ENCODE measurements around the gene PGS1. TPM values are rescaled to one million over a fixed set of nuclear protein-coding genes. Genes with fewer than 3 reads are reported as not detected.
"Not testable (repeated sequence)": the region's sequence is repeated elsewhere in the genome, so short reads cannot be mapped to it uniquely, and the experiment has no call there.

Gene PGS1
- total RNA-seq, 4 donors from 2014 or later = 30.7 to 45.9 (median 35.6) TPM

DNA sequence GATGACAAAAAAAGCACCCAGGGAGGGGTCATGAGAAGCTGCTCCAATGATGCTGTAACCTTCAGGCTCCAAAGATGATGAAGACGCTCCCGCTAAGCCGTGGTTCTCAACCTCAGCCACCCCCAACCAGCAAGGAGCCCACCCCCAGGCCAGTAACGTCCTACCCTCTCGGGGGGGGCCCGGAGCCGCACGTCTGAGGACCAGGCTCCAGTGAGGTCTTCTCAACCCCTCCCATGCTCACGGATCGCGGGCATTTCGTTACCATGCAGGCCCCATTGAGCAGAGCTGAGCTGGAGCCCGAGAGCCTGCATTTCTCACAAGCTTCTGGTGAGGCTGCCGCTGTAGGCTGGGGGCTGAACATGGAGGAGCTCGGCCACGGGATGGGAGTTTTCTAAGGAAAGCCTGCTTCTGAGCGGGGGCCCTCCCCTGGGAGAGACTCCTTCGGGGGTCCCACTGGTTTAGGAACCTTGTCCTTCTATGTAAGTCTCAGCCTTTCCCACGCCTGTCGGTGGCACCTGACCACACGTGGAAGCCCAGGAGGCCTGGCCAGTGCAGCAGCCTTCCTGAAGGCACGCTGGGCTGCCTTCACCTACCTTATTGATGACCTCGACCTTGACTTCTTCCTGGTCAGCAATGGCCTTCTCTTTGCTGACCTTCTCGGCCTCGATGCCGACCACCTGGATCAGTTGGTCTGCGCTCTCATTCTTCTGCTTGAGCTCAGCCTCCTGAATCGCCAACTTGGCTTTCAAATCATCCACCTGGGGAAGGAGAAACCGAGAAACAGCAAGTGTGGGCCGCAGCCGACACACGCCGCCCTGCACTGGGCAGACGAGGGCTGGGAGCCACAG, 82.7 kb downstream of the PGS1 start:
- 90% methylated on average over 33 of the region's 34 CpGs for WGBS

DNA sequence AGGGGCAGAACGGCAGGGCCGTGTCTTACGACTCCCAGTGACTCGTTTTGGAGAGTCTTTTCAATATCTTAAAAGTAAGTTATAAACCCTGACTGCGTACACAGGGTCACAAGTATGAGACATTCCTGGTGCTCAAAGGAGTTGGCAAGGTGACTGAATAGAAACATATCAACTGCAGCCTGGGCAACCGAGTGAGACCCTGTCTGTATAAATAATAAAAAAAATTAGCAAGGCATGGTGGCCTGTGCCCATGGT, 83.3 kb downstream of the PGS1 start:
- DNase-seq (ENCODE audit: extremely low spot score) = no peak
- intact Hi-C loops (cut with DNase I) = no loop called here

More for the DNA sequence above, 82.7 kb downstream of the PGS1 start:
- Histone ChIP-seq H3K4me3 (no peak overlapping the region), H3K27me3 (no peaks in the 10 kb centered on the region), H3K36me3 (no peaks in the 10 kb centered on the region), H3K9me3 (no peaks in the 10 kb centered on the region), H3K4me1 (no peaks in the 10 kb centered on the region), H3K27ac (replicated peaks in 1 of 4) (no peak overlapping the region)
- TF ChIP-seq POLR2A (IDR thresholded peaks at IDR 0.05; ENCODE audit: low read depth) (no peak), POLR2AphosphoS5 (IDR thresholded peaks at IDR 0.05) (no peak), EP300 (IDR thresholded peaks at IDR 0.05) (no peak)
- TF ChIP-seq, protein P1, sequence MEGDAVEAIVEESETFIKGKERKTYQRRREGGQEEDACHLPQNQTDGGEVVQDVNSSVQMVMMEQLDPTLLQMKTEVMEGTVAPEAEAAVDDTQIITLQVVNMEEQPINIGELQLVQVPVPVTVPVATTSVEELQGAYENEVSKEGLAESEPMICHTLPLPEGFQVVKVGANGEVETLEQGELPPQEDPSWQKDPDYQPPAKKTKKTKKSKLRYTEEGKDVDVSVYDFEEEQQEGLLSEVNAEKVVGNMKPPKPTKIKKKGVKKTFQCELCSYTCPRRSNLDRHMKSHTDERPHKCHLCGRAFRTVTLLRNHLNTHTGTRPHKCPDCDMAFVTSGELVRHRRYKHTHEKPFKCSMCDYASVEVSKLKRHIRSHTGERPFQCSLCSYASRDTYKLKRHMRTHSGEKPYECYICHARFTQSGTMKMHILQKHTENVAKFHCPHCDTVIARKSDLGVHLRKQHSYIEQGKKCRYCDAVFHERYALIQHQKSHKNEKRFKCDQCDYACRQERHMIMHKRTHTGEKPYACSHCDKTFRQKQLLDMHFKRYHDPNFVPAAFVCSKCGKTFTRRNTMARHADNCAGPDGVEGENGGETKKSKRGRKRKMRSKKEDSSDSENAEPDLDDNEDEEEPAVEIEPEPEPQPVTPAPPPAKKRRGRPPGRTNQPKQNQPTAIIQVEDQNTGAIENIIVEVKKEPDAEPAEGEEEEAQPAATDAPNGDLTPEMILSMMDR (IDR thresholded peaks at IDR 0.05) = no peak
- no peak for DNase-seq (ENCODE audit: extremely low spot score)
- intact Hi-C loops (cut with DNase I) = no loop called here

DNA sequence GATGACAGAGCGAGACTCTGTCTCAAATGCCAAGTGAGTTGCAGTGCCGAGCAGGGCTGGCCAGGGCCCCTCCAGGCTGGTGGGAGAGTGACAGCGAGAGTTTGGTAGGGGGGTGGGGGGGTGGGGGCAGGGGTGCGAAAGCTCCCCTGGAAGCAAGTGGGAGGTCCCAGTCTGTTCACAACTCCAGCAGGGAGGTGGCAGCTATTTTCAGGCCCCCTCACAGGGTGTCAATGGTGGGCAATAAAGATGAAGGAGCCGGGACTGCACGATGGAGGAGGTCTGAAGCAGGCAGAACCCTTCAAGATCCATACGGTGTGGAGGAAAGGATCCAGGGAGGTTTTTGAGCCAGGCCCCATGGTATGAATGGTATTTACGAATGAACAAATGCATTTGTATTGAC, 83.7 kb downstream of the PGS1 start:
- Histone ChIP-seq H3K36me3 (no peaks in the 10 kb centered on the region), H3K4me1 (no peaks in the 10 kb centered on the region), H3K27ac (replicated peaks in 1 of 4) (no peak overlapping the region), H3K27me3 (no peaks in the 10 kb centered on the region), H3K4me3 (no peak overlapping the region), H3K9me3 (no peaks in the 10 kb centered on the region)
- intact Hi-C loops (cut with DNase I) = no loop called here
- WGBS = 72% methylated on average over 7 of the region's 8 CpGs
- no peak for DNase-seq (ENCODE audit: extremely low spot score)
- no peak for TF ChIP-seq POLR2AphosphoS5 (IDR thresholded peaks at IDR 0.05)
- TF ChIP-seq, protein P1 (IDR thresholded peaks at IDR 0.05) = no peak
- no peak for TF ChIP-seq EP300 (IDR thresholded peaks at IDR 0.05)
- TF ChIP-seq POLR2A (IDR thresholded peaks at IDR 0.05; ENCODE audit: low read depth) = no peak

More for the DNA sequence above, 83.3 kb downstream of the PGS1 start:
- 79% methylated on average over 6 of the region's 6 CpGs for WGBS
- no peaks in the 10 kb centered on the region for H3K9me3 ChIP-seq
- H3K4me1 ChIP-seq = no peaks in the 10 kb centered on the region
- no peak for TF ChIP-seq EP300 (IDR thresholded peaks at IDR 0.05)
- no peak for TF ChIP-seq POLR2A (IDR thresholded peaks at IDR 0.05; ENCODE audit: low read depth)
- no peak for TF ChIP-seq POLR2AphosphoS5 (IDR thresholded peaks at IDR 0.05)
- TF ChIP-seq, protein P1 (IDR thresholded peaks at IDR 0.05) = no peak
- no peaks in the 10 kb centered on the region for H3K27me3 ChIP-seq
- no peak overlapping the region for H3K27ac ChIP-seq (replicated peaks in 1 of 4)
- no peaks in the 10 kb centered on the region for H3K36me3 ChIP-seq
- no peak overlapping the region for H3K4me3 ChIP-seq

DNA sequence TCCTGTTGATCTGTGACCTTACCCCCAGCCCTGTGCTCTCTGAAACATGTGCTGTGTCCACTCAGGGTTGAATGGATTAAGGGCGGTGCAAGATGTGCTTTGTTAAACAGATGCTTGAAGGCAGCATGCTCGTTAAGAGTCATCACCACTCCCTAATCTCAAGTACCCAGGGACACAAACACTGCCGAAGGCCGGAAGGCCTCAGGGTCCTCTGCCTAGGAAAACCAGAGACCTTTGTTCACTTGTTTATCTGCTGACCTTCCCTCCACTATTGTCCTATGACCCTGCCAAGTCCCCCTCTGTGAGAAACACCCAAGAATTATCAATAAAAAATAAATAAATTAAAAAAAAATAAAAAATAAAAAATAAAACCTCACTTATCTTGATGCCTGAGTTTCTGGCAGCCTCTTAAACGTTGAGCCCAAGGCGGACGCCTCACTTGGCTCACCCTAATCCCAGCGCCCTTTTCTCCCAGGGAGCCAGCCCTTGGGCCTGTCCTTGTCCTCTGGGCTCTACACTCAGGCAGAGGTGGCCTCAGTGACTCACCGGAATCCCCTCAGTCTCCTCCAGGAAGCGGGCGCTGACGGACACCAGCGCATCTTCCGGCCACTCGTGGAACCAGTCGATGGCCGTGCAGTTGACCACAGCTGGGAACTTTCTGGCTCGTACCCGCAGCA, 87.8 kb downstream of the PGS1 start:
- WGBS = 91% methylated on average over 10 of the region's 19 CpGs
- H3K4me3 ChIP-seq; H3K36me3 ChIP-seq; H3K27me3 ChIP-seq; H3K27ac ChIP-seq (replicated peaks in 1 of 4); H3K9me3 ChIP-seq; H3K4me1 ChIP-seq; intact Hi-C loops (cut with DNase I); DNase-seq (ENCODE audit: extremely low spot score): not testable (repeated sequence)

DNA sequence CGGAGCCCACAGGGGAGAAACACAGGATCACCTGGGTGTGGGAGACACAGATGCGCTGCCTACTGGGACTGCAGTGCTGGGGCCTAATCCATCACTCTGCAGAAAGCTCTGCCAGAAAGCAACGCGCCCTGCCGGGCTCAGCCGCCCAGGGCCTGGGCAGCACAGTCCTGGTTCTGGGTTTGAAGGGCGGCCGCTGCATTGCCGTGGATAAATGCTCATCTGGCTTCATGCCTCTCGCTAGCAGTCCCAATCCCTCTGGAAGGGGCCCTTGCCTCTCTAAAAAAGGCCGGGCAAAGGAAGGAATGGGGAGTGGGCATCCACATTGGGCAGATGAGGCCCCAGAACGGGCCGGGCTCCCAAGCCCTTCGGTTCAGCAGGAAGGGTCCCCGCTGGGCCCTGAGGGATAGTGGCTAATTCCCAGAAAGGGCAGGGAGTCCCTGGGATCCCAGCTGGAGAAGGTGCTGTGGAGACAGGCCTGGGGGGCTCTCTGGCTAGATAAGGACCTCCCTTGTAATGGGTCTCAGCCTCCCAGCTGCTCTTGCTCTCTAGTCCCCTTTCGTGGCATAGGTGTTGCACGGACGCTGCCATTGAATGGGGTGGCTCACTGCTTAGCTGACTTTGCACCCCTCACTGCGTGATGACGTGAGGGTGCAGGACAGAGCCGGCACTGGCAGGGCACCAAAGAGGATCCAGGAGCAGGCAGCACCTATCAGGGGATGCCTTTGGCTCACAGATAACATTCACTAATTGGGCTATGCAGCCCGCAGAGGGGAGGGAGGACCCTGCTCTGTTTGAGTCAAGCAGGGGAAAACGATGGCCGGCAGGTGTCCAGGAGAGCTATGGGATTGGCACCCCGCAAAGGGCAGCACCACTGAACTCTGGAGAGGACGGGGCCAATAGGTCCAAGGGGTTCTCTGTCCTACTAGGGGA, 88.6 kb downstream of the PGS1 start:
- no peak overlapping the region for H3K27ac ChIP-seq (replicated peaks in 1 of 4)
- H3K36me3 ChIP-seq = no peaks in the 10 kb centered on the region
- no peak for DNase-seq (ENCODE audit: extremely low spot score)
- H3K27me3 ChIP-seq = peaks cover 0 to 7% (median 0%) of the 10 kb centered on the region in 4 donors
- H3K9me3 ChIP-seq = no peaks in the 10 kb centered on the region
- TF ChIP-seq, protein P1 (IDR thresholded peaks at IDR 0.05) = no peak
- no peak for TF ChIP-seq POLR2AphosphoS5 (IDR thresholded peaks at IDR 0.05)
- no peak for TF ChIP-seq POLR2A (IDR thresholded peaks at IDR 0.05; ENCODE audit: low read depth)
- no peak for TF ChIP-seq EP300 (IDR thresholded peaks at IDR 0.05)
- H3K4me1 ChIP-seq = no peaks in the 10 kb centered on the region
- 89% methylated on average over 11 of the region's 26 CpGs for WGBS
- intact Hi-C loops (cut with DNase I) = no loop called here
- H3K4me3 ChIP-seq = no peak overlapping the region

Measured in esophagus muscularis mucosa (tissue), 4 donors.